ENCODE measurements around the gene BANP.
"Not testable (repeated sequence)": the region's sequence is repeated elsewhere in the genome, so short reads cannot be mapped to it uniquely, and the experiment has no call there.

DNA sequence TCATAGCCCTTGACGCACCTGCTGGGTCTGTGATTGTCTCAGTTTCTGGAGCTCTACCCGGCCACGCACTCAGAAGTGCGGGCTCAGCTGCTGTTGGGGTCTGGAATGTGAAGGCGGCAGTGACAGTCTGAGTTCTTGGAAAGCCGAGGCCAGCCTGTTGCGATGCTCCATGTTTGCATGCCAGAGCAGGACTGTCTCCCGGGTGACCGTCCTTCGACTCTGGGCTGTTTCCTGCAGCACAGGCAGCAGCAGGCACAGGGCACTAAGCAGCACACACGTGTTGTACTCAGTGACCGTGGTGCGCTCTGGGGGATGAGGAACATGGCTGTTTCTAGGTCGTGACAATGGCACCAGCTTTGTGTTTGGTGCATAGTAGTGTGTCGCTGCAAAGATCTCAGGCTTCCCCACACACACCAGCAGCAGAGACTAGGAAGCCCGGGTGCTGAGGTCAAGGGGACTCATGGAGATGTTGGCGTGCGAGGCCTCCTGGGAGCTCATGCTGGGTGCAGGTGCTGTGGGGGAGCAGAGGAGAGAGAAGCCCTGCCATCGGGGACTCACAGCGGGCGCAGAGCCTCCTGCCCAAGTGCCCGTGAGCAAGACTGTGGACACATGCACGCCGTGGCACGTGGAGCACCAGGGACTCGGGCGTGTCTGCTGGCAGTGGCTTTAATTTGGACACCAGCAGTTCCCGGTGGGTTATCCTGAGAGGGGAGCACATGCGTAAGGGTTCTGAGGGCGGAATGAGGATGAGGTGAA lies 84.8 kb downstream of the BANP start:
- TF ChIP-seq CTCF (IDR thresholded peaks at IDR 0.05; ENCODE audit: poor library complexity); EZH2phosphoT487 (IDR thresholded peaks at IDR 0.05; ENCODE audit: low read depth, severe bottlenecking, unreplicated experiment); EZH2 (IDR thresholded peaks at IDR 0.05; ENCODE audit: borderline replicate concordance): not testable (repeated sequence)
